Measurements from ENCODE around the gene EIF5B.

The EIF5B gene

DNA sequence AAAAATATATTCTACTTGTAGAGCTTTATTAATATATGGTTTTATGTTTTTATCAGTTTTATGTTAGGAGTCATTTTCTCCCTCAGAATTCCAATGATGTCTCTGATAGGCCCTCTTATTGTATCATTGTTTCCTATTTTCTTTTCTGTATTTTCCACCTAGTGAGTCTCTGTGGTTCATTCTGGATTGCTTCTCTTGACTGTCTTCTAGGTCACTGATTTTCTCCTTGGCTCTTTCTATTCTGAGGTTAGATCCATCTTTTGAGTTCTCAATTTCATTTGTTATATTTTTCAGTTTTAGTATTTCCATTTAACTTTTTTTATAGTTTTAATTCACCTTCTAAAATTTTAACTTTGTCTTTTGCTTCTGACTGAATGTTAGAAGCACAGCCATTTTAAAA, 37.6 kb downstream of the EIF5B start:
- no peak for DNase-seq

- no peak for DNase-seq
These were observed 39.2 kb downstream of the EIF5B start for GRCh38 chr2:99376254-99376864.

DNA sequence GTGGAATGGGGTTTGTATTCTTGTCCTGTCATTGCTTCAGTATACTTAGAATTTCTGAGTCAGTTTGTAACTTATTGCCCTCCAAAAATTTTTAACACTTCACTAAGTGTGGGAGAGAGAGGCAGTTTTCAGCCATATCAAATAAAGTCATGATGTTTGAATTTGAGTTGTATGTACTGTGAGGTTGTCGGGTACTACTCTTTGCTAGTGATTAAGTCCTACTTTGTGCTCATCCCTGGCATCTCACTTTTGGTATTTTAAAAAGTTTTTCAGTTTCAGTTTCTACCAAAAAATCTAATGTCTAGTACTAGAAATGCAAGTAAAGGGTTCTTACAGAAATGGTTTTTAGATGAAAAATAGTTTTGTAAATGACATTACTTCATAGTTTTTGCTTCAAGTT, 40.7 kb downstream of the EIF5B start:
- no peak for DNase-seq

DNA sequence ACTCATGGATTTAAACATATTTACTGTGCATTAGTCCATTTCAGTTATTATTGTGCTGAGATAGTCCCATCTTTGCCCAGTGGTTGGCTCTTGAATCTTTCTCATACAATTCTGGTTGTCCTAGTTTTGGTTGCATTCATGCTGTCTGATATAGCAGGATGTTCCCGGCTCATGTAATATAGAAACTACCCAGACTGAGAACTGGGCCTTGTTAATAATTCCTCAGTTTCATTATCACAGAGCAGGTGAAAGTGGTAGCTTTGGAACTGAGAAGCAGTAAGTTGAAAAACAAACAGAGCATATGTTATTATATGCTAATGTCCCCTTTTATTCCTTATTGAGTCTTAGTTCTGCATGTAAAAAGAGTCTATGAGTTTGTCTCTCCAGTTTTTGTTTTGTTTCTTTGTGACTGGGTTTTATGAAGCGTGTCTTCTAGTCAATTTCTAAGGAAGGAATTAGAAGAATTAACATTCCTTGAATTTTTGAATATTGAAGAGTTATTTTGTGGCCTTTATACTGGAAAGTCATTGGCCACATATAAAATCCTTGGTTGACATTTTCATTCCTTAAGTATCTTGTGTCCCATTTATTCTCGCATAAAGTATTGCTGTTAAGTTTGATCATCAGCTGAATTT, 43.3 kb downstream of the EIF5B start:
- DNase-seq = no peak

GRCh38 chr2:99382143-99382542, 45.0 kb downstream of the EIF5B start:
- DNase-seq = no peak

DNA sequence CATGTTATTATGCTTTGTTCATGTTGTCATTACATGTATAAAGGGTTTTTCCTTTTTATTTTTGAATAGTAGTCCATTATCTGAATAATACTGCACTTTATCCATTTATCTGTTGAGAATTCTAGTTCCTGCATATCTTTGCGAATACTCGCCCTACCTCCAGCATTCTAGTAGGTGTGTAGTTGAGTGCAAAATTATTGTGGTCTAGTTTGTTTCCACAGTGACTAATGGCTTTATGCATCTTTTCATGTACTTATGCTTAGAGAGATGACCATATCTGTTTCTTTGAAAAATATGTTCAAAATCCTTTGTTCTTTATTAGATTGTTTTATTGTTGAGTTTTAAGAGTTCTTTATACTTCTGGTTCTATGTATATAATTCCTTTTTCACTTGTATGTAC, 48.8 kb downstream of the EIF5B start:
- no peak for DNase-seq

GRCh38 chr2:99388892-99389291, 51.7 kb downstream of the EIF5B start:
- DNase-seq = no peak

DNA sequence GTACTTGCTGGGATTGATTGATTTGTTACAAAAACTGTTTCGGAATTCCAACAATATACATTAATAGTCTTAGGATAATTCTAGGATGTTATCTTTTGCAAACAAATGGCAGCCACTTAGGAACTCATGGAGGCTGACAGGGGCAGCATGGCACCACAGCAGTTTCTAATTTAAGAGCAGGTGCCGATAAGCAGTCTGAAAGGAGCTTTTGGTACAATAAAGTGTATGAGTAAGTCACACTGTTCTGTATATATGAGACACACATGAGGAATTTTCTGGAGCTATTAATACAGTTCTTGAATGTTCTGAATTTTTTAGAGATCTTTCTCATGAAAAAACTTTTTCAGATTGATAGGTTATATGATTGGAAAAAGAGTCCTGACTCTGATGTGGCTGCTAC, 52.2 kb downstream of the EIF5B start:
- DNase-seq = no peak

DNA sequence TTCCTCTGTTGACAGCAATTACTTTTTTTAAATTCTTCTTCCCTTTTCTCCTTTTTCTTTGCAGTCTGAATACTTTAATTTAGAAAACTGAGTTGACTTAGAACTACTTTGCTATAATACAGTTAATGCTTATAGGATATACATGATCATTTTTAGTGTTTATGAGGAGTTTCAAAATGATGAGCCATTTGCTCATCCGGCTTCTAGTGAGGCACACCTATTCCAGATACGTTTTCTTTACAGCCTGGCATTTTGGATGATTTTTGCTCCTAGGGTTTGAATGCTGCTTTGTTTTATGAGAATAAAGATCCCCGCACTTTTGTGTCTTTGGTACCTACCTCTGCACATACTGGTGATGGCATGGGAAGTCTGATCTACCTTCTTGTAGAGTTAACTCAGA, 52.8 kb downstream of the EIF5B start:
- DNase-seq = no peak

DNA sequence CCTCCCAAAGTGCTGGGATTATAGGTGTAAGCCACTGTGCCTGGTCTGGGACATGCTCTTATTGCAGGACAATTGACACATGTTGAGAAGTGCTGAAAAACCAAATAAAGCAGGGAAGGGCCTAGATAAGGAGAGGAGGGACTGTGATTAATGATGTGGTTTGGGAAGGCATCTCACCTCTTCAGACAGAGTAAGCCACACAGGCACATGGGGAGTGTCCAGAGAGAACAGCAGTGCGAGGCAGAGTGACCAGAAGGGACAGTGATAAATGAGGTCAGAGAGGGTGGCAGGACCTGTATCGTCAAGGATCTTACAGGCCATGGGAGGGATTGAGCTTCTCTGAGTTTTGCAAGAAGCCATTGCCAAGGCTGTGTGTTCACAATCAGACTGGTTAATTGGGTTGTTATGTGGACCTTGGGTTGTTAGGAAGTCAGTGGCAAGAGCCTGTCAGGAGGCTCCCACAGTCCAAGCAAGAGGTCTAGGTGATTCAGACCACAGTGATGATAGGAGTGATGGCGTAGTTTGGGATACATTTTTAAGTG, 58.5 kb downstream of the EIF5B start:
- DNase-seq = no peak

GRCh38 chr2:99397266-99397920, 60.2 kb downstream of the EIF5B start:
- DNase-seq = no peak

- DNase-seq = no peak
These were observed 61.1 kb downstream of the EIF5B start for GRCh38 chr2:99398303-99398702.

DNA sequence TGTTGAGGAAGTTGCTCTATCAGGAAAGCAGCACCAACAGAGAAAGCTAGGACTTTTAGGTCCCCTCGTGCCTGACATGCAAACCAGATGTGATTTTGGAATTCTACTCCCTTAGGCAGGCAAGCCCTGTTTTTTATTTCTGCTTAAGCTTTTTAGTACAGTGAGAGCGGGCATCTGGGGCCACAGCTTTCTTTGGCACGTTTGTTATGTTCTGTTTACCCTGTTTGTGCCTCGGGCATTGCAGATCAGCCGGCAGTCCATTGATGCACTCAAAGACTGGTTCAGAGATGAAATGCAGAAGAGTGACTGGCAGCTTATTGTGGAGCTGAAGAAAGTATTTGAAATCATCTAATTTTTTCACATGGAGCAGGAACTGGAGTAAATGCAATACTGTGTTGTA, 61.9 kb downstream of the EIF5B start:
- DNase-seq = no peak

- no peak for DNase-seq
These were observed 62.6 kb downstream of the EIF5B start for GRCh38 chr2:99399795-99400194.

DNA sequence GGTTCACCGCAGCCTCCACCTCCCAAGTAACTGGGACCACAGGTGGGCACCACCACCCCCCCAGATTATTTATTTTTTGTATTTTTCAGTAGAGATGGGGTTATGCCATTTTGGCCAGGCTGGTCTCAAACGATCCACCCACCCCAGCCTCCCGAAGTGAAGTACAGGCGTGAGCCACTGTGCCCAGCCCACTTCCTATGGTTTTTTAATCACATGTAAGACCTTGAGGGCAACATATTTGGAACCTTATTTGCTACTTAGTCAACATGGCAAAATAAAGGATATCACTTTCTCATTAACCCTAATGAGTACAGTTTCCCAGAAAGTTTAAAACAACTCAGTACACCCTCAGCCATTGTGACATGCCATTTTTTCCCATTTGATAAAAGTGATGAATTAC, 64.7 kb downstream of the EIF5B start:
- DNase-seq = no peak

GRCh38 chr2:99403084-99403483, 65.9 kb downstream of the EIF5B start:
- DNase-seq = no peak

DNA sequence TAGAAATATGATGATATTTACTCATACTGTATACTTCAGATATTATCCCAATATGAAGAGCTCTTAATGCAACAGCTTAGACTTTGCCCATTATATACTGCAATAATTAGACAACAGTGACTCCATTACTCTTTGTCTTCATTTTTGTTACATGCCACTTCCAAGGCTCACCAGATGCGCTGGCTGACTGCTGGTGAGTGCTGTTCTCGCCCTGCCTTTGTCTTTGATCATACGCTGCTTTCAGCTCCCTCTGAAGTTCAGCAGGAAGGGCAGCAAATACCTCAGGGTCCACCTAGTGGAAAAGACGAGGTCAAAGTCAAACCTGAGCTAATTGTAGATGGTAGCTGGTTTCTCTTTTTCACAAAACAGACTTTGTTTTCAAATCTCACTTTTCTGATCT, 66.3 kb downstream of the EIF5B start:
- DNase-seq = no peak

DNA sequence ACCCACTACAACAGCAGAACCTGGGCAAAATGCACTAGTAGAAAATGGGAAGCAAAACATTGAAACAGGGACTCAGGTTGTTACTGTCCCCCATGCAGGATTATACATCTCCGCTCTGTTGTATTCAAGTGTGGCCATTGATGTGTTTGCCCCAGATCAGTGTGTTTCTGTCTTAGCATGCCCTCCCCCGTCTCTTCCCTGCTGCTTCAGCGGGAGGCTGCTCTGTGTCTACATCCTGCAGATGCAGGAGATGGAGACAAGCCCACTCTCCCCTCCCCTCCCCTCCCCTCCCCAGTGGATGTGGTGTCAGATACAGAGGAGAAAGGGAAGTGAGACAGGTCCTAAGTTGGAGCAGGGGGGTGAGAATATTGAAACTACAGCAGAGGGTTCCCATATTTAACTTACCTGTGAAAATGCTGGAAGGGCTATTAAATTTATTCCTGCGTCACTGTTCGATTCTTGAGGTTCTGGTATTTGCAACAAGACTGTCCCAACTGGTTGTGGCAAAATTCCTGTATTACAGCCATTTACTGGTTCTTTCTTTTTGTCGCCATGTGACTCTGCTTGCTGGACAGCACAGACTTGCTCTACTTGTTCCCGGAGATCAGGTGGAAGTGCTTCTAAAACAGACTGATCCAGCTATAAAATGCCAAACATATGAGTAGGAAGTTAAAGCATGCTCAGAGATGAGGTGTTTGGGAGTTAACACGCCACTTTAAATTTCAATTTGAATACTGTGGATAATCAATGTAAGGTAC, 67.0 kb downstream of the EIF5B start:
- no peak for DNase-seq

DNA sequence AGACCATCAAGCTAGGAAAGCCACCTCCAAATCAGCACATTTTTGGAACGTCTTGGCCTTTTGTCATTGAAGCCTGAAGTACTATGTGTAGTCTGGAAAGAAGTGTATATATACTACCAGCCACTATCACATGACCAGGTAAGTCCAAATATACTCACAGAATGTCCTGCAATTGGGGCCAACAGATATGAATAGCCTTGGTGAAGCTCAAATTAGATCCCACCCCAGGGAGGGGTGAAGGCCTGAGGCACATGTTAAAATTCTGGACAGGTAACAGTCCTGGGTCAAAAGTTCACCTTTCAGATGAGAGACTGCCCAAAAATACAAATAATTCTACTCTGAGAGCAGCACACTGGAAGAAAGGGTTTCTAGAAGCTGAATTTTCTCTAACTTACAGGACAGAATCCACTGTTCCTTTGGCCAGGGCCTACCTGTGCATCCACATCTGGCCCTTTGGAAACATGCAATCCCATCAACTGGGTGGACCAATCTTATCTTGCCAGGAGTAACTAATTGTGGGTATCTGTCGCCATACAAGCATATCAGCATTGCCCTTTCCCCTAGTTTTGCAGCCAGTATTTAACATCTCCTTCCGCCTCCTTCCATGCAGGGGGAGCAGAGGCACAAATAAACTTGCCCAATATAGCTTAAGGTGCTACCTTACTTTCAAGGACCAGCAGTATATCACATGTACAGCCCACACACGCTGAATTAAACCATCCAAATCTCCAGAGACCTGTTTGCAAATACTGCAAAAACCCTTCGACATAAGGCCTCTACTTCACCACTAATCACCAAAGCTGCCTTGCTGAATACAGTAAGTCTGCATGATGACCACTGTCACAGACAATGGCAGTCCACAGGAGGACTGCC, 67.8 kb downstream of the EIF5B start:
- DNase-seq = no peak

- no peak for DNase-seq
These were observed 68.9 kb downstream of the EIF5B start for GRCh38 chr2:99406137-99406536.

DNA sequence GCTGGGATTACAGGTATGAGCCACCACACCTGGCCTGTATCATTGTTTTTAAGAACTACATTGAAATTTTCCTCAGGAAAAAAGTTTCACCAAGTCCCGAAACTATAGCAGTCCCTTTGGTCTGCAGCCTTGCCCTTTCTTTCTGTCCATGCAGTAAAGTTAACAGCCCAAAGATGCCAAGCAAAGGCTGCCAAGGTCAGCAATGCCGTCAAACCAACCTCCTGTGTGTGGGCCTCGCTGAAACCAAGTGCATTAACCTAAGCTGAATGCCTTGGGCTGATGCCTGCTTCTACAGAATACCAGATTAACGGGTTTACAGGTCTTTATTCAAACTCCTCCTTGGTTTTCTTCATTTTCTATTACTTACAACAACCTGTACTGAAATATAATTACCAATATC, 73.1 kb downstream of the EIF5B start:
- no peak for DNase-seq

DNA sequence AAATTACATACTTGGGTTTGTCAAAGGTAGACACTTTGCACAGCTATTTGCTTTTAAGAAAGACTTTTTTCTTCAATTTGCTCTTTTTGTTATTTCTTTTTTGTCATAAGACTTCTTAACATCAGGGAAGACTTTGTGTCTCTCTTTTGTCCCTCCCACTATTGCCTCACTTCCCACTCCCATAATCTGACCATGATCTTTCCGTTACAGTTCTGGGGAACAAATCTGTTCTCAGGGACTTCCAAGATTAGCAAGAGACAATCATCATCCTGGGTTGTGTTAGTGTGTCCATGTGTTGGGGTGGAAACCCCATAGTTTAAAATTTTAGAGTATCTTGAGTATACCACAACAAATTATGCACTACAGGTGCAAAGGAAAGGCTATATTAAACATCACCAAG, 77.4 kb downstream of the EIF5B start:
- DNase-seq = no peak

DNA sequence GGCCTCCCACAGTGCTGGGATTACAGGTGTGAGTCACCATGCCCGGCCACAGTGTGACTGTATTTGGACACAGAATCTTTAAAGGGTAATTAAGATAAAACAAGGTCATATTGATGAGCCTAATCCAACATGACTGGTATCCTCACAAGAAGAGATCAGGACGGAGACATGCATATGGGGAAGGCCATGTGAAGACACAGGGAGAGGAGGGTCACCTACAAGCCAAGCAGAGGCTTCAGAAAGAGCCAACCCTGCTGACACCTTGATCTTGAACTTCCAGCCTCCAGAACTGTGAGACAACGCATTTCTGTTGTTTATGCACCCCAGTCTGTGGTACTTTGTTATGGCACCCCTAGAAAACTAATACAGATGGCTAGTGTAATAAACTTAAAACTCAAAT, 80.2 kb downstream of the EIF5B start:
- DNase-seq = no peak
